HG03460 (cell line): ENCODE measurements around the gene FGF3.

ENCODE experiments used
- ATAC-seq: cut with Tn5 transposase; IDR thresholded peaks from one replicate; pipeline ENCODE4 v1.9.1; 2021; ENCODE audit not compliant: unreplicated experiment

The FGF3 gene

DNA sequence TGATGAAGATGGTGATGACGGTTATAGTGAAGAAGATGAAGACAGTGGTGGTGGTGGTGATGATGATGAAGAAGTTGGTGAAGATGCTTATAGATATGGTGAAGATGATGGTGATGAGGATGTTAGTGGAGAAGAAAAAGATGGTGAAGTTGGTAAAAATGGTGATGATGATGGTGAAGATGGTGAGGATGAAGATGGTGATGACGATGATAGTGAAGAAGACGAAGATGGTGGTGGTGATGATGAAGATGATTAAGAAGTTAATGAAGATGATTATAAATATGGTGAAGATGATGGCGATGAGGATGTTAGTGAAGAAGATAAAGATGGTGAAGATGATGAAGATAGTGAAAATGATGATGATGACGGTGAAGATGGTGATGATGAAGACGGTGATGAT is 25.2 kb upstream of the FGF3 start:
- no peak for ATAC-seq

DNA sequence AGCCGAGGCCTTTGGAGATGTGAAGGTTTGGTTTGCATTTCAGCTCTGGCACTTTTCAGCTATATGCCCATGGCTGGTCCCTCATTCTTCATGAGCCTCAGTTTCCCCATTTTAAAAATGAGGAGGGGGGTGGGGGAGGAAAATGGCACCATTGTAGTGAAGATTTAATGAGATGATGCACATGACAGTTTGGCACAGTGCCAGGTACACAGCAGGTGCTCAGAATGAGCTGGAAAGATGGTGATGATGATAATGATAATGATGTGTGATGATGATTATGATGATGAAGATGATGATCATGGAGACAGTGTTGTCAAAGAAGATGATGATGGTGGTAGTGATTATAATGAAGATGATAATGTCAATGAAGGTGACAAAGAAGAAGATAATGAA is 24.3 kb upstream of the FGF3 start:
- no peak for ATAC-seq

DNA sequence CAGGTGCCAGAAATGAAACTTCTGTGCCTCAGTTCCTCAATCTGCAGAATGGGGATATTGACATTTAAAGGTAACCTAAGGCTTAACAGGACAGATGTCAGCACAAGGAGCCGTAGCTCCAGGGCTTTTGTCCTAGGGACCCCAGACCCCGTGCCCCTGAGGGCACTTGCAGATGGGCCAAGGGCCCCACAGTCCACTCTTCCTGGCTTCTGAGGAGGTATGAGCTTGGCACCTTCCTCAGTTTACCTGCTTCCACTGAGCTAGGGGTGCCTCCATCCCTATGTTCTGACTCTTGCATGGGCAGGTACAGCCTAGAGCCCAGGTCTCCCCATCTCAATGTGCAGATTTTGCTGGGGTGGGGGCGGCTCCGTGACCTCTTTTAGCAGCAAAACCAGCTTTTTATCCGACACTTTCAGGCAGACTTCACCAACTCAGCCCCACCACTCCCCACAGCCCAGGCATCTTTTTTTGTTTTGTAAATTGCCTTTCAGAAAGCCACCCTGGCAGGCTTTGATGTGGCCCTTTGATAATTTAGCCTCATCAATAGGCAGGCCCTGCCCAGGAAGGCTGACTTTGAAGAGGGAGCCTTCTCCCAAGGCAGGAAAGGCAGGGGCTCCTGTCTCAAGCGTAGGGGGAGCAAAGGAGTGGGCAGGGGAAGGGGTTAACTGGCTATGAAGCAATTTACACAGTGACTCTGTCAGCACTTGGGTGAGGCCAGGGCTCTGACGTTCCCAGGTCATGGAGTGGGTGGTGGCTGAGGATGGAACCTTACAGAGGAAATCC is 23.7 kb upstream of the FGF3 start:
- no peak for ATAC-seq

DNA sequence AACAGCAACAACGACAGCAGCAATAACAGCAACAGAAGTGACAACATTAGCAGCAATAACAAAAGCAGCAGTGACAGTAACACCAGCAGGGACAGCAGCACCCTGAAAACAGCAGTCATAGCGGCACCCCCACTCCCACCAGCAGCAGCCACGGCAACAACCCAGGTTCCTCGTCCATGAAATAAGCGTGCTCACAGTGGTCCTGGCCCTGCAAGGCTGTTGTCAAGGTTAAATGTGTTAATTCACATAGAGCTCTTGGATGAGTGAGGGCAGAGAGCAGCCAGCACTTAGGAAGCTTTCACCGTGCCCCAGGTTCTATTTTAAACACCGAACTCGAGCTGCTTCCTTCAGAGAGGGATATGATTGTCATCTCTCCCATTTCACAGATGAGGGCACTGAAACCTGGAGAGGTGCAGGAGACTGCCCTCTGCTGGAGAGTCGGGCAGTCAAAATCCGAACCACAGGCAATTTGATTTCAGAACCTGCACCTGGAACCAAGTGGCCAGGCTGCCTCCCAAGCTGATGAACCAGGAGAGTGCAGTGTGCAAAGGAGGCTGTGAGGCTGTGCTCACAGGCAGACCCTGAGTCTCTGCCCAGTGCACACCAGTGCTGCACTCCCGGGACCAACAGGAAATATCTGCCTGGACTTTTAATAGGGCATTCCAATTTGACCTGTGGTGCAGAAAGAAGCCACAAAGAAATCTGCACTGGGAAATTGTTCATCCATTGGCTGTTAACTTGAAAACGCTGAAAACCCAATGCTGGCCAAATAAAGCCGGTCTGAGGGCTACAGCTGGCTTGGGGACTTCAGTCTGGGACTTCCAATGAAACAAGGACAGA is 22.9 kb upstream of the FGF3 start:
- ATAC-seq = no peak

DNA sequence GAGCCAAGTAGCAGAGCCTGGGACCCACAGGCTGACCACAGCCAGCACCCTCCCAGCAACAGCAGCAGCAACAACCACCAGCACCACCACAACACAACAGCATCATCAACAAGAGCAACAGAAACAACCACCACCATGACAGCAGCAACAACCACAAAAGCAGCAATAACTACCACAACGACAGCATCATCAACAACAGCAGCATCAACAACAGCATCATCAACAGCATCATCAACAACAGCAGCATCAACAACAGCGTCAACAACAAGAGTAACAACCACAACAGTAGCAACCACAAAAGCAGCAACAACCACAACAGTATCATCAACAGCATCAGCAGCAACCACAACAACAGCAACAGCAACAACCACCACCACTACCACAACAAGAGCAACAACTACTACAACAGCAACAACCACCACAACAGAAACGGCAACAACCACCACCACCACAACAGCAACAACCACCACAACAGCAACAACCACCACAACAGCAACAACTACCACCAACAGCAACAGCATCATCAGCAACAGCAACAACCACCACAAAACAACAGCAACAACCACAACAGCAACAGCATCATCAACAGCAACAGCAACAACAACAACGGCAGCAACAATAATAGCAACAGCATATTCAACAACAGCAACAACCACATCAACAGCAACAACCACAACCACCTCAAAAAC is 22.1 kb upstream of the FGF3 start:
- no peak for ATAC-seq

DNA sequence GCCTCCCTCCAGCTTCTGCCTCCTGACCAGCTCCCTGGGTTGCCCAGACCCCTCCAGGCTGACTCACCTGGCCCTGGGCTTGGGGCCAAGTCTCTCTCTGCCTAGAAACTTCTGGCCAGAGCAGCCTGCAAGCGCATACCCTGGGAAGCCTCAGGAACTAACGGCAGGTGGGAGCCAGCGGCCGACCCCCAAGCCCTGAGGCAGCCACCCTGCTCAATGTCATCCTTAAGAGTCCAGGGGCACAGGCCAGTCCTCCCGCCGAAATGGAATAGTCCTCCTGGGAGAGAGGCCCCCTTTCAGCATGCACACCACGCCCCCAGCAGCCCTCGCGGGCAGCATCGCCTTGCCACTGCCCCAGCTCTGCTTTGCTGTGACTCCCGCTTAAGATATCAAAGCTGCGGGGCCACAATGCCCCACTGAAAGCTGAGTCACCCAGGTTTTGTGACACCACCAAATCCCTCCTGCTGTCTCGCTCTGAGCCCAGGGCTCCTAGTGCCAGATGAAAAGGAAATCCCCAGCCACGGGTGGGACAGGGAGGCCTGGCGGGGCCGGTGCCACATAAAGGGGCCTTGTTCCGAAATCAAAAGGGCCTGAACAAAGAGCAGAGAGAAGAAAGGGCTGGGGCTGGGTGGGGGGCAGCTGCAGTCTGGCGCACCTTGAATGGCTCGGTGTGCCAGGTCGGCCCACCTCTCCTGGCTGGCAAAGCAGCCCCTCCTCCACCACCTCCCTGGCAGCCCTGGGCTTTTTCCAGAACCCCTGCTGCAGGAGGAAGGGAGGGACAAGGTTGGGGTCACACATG is 21.4 kb upstream of the FGF3 start:
- ATAC-seq = no peak

DNA sequence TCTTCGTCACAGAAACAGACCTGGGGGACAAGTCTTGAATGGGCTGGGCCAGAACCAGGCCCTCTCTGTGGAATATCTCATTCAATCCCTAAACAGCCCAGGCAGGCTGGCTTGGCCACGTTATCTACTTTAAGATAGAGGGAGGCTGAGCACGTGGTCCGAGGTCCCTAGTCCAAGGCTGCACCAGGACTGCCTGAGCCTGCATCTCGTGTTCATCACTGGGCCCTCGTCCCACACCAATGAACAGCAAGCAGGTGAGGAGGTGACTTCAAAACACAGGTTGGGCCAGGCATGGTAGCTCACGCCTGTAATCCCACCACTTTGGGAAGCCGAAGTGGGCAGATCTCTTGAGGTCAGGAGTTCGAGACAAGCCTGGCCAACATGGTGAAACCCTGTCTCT is 20.3 kb upstream of the FGF3 start:
- no peak for ATAC-seq

DNA sequence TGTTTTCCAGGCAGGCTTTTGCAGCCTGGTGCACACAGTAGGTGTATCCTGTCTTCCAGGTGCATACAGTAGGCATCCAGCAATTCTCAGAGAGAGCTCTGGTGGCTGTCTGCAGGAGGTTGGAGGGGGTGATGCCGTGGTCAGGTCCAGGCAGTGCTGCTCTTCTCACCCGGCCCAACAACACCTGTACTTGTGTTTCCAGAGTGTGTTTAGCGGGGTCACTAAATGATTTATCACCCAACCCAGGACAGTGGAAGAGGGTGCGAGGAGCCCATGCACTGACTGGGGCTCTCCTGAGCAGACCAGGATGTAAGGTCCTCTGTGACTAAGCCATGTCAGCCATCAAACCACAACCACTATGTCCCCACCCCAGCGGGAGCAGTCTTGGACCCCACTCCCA is 18.6 kb upstream of the FGF3 start:
- ATAC-seq = no peak

DNA sequence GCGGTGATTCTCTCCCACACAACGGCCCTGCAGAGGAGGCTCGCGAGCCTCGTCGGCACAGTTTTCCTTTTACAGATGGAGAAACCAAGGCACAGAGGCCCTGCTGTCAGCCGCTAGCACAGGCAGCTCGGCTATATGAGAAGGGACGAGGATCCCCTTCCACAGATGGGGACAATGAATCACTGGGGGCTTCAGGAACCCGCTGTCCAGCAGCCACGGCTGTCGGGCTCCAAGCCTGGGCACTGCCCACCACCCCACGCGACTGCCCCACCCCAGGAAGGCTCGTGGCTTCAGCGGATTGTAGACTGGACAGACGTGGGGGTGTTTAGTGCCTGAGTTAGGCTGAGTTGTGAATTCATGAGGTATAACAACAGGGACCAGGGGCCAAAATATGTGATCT is 17.2 kb upstream of the FGF3 start:
- no peak for ATAC-seq

DNA sequence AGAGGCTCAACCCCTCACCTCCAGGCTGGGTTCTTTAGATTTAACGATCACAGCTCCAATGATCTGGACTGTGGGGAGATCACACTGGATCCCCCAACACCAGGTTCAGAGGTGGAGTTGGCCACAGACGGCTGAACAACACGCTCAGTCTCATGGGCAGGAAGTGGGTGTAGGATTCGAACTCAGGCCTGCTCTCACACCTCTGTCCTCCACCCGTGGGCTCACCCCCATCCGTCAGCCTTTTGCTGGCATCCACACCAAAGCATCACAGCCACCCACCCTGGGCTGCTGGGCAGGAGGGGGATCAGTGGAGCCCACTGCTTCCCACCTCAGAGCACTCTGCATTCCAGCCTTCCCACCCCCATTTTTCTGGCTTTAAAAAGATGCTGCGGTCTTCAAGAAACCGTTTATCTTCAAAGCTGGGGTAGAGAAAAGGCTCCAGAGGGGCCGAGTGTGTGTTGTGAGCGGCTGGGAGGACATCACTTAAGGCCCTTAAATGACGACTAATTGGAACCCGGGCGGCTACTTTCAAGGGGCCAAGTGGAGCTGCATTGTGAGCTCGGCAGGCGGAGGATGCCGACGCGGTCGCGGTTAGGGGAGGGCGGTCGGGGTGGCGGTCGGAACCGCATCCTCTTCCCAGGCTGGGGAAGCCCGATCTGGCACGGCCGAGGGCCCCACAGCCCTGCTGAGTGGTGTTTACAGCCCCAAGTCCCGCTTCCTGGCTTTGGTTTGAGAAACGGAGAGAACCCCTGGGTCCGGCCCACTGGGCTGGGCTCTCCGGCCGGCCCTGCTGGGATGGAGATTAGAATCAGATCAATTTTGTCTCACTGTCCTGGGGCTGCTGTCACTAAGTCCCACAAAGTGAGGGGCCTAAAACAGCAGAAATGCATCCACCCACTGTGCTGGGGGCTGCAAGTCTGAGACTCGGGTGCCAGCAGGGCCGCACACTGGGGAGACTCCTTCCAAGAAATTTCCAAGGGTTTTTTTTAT is 15.9 kb upstream of the FGF3 start:
- no peak for ATAC-seq

DNA sequence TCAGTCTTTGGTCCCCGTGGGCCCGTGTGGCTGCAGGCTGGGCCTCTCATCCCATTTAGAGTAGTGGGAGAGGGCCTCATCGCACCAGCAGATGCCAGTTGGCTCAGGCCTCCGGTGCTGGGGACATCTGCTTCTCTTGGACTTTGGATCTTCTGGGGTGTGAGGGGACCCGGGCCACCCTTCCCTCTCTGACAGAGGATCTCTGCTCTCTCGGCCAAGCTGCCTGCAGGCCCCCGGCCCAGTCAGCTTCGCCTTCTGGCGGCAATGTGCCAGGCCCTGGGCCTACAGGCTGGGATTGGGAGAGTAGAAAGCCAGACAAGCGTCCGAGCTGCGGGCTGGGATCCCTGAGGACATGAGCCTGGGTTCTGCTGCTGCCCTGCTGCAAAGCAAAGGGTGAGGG is 15.0 kb upstream of the FGF3 start:
- ATAC-seq = no peak

DNA sequence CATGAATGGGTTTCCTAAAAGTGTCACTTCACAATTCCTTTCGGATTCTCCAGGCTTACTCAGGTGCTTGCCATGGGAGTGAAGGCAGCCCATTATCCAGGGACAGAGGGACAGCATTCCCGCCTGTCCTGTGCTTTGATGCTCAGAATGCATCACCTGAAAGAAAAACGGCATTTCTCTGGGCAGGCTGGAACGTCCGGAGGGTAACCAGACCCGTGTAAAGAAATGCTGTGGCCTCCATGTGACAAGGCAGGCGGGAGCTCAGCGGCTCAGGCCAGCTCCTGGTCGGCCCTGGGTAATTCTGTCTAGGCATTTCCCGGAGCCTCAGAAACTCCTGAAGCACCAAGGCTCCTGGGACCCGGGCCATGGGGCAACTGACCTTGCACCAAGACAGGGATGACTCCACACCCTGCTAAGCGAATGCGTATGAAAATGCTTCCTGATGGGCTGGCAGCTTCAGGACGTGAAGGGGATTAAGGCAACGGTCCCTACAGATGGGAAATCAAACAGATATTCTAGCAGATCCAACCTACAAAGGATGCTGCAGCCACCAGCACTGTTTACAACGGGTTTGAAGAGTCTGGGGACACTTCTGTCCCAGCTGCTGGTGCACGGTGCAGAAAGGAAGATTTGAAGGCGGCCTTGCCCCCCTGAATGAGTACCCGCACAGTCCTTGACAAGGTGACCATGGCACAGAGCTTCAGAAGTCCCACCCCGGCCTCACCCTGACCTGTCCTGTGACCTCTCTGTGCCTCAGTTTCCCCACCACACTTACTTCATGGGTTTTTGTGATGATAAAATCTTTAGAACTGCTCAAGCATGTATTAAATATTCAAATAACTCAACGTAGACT is 13.6 kb upstream of the FGF3 start:
- no peak for ATAC-seq

DNA sequence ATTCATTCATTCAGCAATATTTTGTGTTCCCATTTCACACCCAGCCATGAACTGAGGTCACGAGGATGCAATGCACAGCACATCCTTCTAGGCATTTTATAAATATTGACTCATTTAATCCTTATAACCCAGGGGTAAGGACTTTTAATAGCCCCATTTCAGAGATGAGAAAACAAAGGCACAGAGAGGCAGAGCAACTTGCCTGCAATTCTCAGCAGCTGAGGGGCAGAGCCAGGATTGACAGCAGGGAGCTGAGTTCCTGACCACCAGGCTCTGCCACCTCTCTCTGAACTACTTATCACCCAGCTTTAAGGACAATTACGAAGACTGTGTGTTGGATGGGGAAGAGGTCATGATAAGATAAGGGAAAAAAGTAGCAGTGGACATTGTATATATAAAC is 12.8 kb upstream of the FGF3 start:
- ATAC-seq = no peak

DNA sequence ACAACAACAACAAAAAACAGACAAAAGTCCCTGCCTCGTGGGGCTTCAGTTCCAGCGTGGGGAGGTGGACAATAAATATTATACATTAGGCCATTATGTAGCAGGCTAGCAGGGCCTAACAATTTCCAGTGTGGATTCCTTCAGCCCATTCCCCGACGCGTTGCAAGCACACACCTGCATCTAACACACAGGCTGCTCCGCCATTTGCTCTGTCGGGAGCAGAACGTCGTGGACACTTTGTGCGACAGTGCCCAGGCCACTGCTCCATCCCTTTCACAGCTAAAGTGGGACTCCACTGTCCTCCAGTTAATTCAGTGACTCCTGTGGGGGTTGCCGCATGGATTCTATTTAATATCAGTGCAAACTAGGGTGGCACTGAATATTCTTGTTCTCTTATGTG is 10.9 kb upstream of the FGF3 start:
- no peak for ATAC-seq

DNA sequence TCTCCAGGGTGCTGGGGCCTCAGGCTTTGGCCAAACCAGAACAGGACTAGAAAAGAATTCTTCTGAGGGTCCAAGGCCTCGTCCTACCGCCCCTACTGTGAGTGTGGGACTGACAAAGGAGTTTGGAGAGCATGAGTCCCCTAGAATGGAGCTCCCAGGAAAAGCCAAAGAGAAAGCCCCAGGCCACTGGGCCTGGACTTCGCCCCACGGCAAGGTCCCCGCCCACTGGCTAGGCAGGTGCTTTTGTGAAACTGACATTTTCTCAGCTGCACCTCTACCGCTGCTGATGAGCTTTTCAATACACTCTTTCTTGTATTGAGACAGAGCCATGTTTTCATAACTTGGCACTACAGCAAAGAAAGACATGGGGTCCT is 9.7 kb upstream of the FGF3 start:
- ATAC-seq = no peak

DNA sequence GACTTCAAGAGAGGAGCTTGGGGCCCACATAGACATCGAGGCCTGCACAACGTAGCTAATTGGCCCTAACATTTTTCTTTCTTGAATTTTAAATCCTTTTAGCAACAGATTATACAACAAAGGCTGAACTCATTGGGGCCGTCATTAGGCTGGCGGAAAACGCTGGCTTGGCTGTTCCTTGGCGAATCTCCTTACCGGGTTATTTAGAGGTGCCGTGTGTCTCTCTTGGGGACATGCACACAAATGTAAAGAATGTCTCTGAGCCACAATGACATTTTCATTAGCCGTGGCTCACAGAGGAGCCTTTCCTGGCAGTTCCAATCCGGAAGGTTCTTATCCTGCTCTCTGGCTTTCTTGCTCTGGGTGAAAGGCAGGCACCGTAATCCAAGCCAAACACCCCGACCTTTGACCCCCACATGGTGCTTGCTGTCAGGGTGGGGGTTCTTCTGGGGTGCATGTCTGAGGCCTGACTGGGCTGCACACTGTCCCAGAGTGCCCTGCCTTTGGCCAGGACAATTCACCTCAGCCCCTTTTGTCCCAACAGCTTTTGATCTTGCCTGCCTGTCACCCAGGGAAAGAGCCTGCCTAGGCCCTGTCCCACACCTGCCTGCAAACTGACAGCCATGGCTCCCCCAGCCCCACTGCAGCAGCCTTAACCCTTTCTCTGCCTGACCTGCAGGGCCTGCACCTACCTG is 9.2 kb upstream of the FGF3 start:
- ATAC-seq = no peak

DNA sequence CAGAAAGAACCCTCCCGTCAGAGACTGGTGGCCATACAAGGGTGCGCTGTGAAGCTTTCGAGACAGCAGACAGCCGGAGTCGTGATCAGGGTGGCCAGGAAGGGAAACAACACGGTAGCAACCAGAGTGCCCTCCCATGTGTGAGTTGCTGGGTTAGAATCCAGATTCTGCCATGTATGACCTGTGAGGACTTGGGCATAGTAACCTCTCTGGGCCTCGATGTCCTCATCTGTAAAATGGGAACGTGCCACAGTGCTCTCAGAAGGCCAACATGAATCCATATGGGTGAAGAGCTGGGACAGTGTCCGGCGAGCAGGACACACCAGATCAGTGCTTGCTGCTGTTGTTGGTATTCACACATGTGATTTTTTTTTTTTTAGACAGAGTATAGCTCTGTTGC is 7.6 kb upstream of the FGF3 start:
- no peak for ATAC-seq

DNA sequence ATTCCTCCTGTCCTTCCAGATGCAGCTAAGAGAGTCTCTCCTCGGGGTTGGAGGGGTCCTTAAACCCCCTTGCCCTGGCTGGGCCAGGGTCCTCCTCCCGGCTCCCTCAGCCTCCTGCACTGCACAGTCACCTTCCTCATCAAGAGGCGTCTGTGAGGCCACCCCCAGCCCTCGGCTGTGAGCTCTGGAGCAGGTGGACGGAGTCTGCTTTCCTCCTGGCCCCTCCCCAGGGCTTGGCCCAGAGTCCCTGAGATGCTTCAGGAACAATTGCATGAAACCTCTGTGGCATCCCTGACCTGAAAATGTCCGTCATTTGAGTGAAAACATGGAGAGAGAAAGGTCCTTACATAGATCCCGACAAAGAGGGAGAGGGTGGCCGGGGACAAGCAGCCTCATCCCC is 6.7 kb upstream of the FGF3 start:
- ATAC-seq = no peak
